Right lobe of liver (tissue), 6 donors: ENCODE data around the gene AXIN2. TPM values are rescaled to one million over a fixed set of nuclear protein-coding genes. Genes with fewer than 3 reads are reported as not detected.
"Not testable (repeated sequence)": the region's sequence is repeated elsewhere in the genome, so short reads cannot be mapped to it uniquely, and the experiment has no call there.

ENCODE experiments used
- ATAC-seq, 4 donors: fragments of 200-7000 bp; cut with Tn5 transposase; one replicate each; pipeline ENCODE4 v1.9.1; 2020; ENCODE audit warnings: mild to moderate bottlenecking in 4 of 4, moderate library complexity in 4 of 4
- DNase-seq, 3 donors: peaks; one replicate each; pipeline ENCODE4 v3.0.0-alpha.2; 2020
- H3K27ac ChIP-seq, 3 donors: fragments of 200-600 bp; one replicate each; pipeline ENCODE4 v1.8.0; 2022
- H3K27me3 ChIP-seq, 2 donors: fragments of 200-600 bp; one replicate each; pipeline ENCODE4 v1.8.0; 2022
- H3K36me3 ChIP-seq, 4 donors: fragments of 200-600 bp; sonication (generic) in 1 of 4; one replicate each; pipeline versions ENCODE4 v1.5.1 to v1.8.0; 2017 to 2022; ENCODE audit warnings: control low read depth in 1 of 4
- H3K4me1 ChIP-seq, 4 donors: fragments of 200-600 bp; sonication (generic) in 1 of 4; one replicate each; pipeline versions ENCODE4 v1.5.1 to v1.8.0; 2017 to 2022; ENCODE audit warnings: control low read depth in 1 of 4
- H3K4me3 ChIP-seq, 3 donors: fragments of 200-600 bp; one replicate each; pipeline ENCODE4 v1.8.0; 2022
- H3K9me3 ChIP-seq, 4 donors: fragments of 200-600 bp; sonication (generic) in 1 of 4; one replicate each; pipeline versions ENCODE4 v1.5.1 to v1.8.0; 2017 to 2022; ENCODE audit warnings: control low read depth in 1 of 4
- POLR2A ChIP-seq: fragments of 450-650 bp; IDR thresholded peaks from one replicate; pipeline ENCODE4 v1.6.1; 2017; ENCODE audit warnings: antibody characterized with exemption, mild to moderate bottlenecking
- WGBS: methylation state at CpG from one replicate; pipeline ENCODE4 v1.1.6; 2018; ENCODE audit warnings: low coverage, low lambda C conversion rate; ENCODE audit not compliant: insufficient coverage; ENCODE audit errors: missing lambda C conversion rate; 5-methylcytosine and 5-hydroxymethylcytosine counted together
- intact Hi-C, 2 donors: fragments of 100-400 bp; cut with DNase I; formaldehyde crosslinking; loops; one replicate each; pipeline versions ENCODE4 v1.11.2 to v1.14.1; 2022
- total RNA-seq, 6 experiments: library from RNA; depleted of rRNA in 2 of 6; stranded (reverse); fragments of >200 nt in 2 of 6; fragmentation: NEBNext Ultra II Directional in 3 of 6; extraction: Animal tissue kit (Norgen Biotek cat#: 25700) in 3 of 6; gene quantifications; one replicate each; pipeline versions ENCODE4 v1.1.0 to v1.2.4, GENCODE V29; 2016 to 2023
- TF ChIP-seq, protein P1 (sequence below), 4 donors: fragments of 200-600 bp in 3 of 4; fragments of 450-650 bp in 1 of 4; IDR thresholded peaks; one replicate each; pipeline versions ENCODE4 v1.5.1 to v1.8.0; 2016 to 2022; ENCODE audit warnings: antibody characterized with exemption in 4 of 4, mild to moderate bottlenecking in 2 of 4
- donor health status: DM: no; HTN: yes; CAD: no.
- donor health status: DM: no; HTN: no; CAD: no.
- donor health status: DM: no; HTN: no; CAD: no.
- donor health status: DM: no; HTN: yes; CAD: no.
- donor health status: DM: no; HTN: yes; CAD: no.

The AXIN2 gene
- total RNA-seq, 6 experiments from 2014 or later, result 1.0 to 2.4 (median 2.0) TPM

DNA sequence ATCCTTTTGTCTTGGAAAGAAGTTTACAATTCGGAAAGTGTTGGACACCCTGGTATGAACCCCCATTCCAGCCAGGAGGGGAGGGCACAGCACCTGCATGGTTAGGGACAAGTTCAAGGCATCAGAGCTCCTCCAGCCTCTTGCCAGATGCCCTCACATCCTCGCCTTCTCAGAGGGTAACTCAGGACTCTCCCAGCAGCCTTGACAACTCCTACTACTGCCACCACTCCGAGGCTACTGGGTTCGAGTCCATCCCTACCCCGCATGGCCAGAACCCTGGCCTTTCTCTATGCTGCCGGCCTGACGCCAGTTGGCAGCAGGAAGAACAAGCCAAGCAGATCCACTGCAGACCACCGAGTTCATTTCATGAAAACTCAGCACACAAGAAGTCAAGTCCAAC lies 34.1 kb downstream of the AXIN2 start:
- no peaks in the 10 kb centered on the region for H3K27me3 ChIP-seq
- H3K4me1 ChIP-seq, result peaks cover 0 to 31% (median 2%) of the 10 kb centered on the region in 4 donors
- H3K36me3 ChIP-seq, result no peaks in the 10 kb centered on the region
- TF ChIP-seq, protein P1, sequence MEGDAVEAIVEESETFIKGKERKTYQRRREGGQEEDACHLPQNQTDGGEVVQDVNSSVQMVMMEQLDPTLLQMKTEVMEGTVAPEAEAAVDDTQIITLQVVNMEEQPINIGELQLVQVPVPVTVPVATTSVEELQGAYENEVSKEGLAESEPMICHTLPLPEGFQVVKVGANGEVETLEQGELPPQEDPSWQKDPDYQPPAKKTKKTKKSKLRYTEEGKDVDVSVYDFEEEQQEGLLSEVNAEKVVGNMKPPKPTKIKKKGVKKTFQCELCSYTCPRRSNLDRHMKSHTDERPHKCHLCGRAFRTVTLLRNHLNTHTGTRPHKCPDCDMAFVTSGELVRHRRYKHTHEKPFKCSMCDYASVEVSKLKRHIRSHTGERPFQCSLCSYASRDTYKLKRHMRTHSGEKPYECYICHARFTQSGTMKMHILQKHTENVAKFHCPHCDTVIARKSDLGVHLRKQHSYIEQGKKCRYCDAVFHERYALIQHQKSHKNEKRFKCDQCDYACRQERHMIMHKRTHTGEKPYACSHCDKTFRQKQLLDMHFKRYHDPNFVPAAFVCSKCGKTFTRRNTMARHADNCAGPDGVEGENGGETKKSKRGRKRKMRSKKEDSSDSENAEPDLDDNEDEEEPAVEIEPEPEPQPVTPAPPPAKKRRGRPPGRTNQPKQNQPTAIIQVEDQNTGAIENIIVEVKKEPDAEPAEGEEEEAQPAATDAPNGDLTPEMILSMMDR (IDR thresholded peaks at IDR 0.05), result no peak
- TF ChIP-seq POLR2A, result no peak
- H3K4me3 ChIP-seq, result no peak overlapping the region
- intact Hi-C loops, result no loop called here
- no peak overlapping the region for H3K27ac ChIP-seq
- WGBS, result 100% methylated on average over 1 of the region's 8 CpGs
- H3K9me3 ChIP-seq, result no peaks in the 10 kb centered on the region
- peak in 1 of 3 donors; percentile 18 for DNase-seq
- no peak for ATAC-seq

DNA sequence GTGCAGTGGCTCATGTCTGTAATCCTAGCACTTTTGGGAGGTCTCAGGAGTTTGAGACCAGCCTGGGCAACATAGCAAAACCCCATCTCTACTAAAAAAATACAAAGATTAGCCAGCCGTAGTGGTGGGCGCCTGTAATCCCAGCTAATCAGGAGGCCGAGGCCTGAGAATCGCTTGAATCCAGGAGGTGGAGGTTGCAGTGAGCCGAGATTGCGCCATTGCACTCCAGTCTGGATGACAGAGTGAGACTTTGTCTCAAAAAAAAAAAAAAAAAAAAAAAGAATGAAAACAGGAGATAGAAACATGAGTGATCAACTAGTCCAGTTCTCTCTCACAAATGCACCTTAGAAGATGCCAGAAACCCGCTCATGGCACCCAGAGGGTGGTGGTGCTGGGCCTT lies 34.6 kb downstream of the AXIN2 start:
- DNase-seq, result peak in 1 of 3 donors; percentile 12
- H3K9me3 ChIP-seq, H3K27ac ChIP-seq, intact Hi-C loops, H3K36me3 ChIP-seq, H3K27me3 ChIP-seq, ATAC-seq, H3K4me3 ChIP-seq: not testable (repeated sequence)
- WGBS, result 92% methylated on average over 7 of the region's 7 CpGs
- peaks cover 0 to 27% (median under 1%) of the 10 kb centered on the region in 4 donors for H3K4me1 ChIP-seq

DNA sequence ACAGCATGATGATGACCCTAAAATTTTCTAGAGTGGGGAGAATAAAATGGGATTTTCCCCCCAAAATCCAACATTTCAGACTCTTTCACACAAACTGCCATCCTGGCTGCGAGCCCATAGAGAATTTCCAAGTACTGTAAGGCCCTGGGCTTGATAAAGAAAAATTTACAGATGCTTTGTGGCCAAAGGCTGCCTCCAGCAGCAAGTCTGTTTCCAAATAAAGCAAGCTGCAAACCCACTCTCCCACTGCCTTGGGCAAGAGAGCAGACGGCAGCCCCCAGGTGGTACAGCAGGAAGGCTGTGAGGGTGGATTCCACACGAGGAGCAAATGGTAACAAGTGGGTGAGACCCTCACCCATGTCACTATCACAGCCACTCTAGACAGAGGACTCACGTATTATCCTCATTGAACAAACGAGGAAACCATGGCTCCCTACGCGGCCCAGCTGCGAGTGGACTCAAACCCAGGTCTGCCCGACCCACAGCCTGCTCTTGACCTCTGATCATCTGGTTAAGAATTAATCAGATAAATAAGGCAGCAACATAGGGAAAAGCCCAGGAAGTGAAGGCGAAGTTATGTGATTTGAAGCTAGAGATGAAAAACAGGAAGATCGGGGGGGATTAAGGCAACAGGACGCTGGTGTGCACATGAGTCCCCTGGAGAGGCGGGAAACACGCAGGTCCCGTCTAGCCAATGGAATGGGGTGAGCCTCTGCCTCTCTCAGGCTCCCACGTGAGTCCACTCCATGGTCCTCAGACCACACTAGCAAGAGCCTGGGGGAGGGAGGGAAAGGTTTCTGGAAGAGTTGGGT lies 37.4 kb downstream of the AXIN2 start:
- intact Hi-C loops, result no loop called here
- ATAC-seq (peak in 3 of 4 donors; percentile 52 to 75 (median 75)), DNase-seq (no peak)
- H3K4me1 ChIP-seq, result peaks cover 0 to 10% (median 0%) of the 10 kb centered on the region in 4 donors
- no peak overlapping the region for H3K4me3 ChIP-seq
- no peaks in the 10 kb centered on the region for H3K9me3 ChIP-seq
- H3K27me3 ChIP-seq, result no peaks in the 10 kb centered on the region
- 24% methylated on average over 7 of the region's 16 CpGs for WGBS
- no peaks in the 10 kb centered on the region for H3K36me3 ChIP-seq
- TF ChIP-seq, protein P1 (IDR thresholded peaks at IDR 0.05), result no peak
- TF ChIP-seq POLR2A, result no peak
- H3K27ac ChIP-seq, result no peak overlapping the region

DNA sequence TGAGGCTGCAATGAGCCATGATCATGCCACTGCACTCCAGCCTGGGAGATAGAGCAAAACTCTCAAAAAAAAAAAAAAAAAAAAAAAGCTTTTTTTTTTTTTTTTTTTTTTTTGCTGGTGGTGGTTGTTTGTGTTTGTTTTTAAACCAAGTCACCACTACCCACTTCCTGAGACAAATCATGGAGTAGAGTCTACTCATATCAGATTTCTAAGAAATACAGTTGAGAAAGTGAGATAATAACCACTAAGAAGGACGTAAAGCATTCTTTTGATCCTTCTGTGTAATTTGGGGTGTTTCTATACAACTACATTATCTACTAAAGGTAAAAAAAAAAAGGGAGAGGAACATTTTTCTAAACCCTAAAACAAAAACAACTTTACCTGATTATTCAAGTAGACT lies 38.0 kb downstream of the AXIN2 start:
- Histone ChIP-seq H3K36me3 (no peaks in the 10 kb centered on the region), H3K4me1 (peaks cover 0 to 10% (median 0%) of the 10 kb centered on the region in 4 donors), H3K27me3 (no peaks in the 10 kb centered on the region), H3K9me3 (no peaks in the 10 kb centered on the region), H3K27ac (no peak overlapping the region), H3K4me3 (no peak overlapping the region)
- TF ChIP-seq, protein P1 (IDR thresholded peaks at IDR 0.05), result no peak
- no peak for TF ChIP-seq POLR2A
- no peak for ATAC-seq
- WGBS, result 50% methylated on average over 1 of the region's 1 CpG
- no peak for DNase-seq
- intact Hi-C loops, result no loop called here

DNA sequence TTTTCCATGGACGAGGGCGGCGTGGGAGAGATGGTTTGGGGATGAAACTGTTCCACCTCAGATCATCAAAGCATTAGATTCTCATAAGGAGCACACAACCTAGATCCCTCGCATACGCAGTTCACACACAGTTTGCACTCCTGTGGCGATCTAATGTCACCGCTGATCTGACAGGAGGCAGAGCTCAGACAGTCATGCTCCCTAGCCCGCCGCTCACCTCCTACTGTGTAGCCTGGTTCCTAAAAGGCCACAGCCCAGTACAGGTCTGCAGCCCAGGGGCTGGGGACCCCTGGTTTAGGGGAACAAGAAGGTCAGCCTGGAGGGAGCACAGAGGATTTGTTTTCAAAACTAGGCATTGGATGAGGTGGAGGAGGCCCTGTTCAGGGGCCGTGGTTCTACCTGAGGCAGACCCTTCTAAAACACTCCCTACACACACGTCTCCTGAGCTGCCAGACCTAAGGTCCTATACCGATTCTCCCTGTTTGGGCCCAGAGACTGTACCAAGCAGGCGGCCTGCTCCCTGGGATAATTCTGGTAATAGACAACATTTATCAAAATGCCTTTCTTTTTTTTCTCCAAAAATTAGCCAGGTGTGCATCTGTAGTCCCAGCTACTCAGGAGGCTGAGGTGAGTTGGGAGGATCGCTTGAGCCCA lies 38.6 kb downstream of the AXIN2 start:
- TF ChIP-seq, protein P1 (IDR thresholded peaks at IDR 0.05), result no peak
- no peak for TF ChIP-seq POLR2A
- Histone ChIP-seq H3K36me3 (no peaks in the 10 kb centered on the region), H3K9me3 (no peaks in the 10 kb centered on the region), H3K4me3 (no peak overlapping the region), H3K27me3 (no peaks in the 10 kb centered on the region), H3K27ac (no peak overlapping the region), H3K4me1 (peaks cover 0 to 10% (median 0%) of the 10 kb centered on the region in 4 donors)
- intact Hi-C loops, result no loop called here
- ATAC-seq, result no peak
- 86% methylated on average over 8 of the region's 14 CpGs for WGBS
- DNase-seq, result no peak
